Endothelial cell of umbilical vein (primary cell): ENCODE results near the gene GATA6. TPM values are rescaled to one million over a fixed set of nuclear protein-coding genes. Genes with fewer than 3 reads are reported as not detected.

Source experiments
- BruUV-seq: library from RNA; stranded (reverse); fragments of 400-500 nt; replicated peaks from 2 replicates; lab custom pipeline; 2021; lab: Mats Ljungman, UMichigan
- CTCF ChIA-PET: fragments of 300-600, 350-600 bp; sonication (Branson Sonifier 250); formaldehyde crosslinking; loops from one replicate; lab custom pipeline; 2021; ENCODE audit warnings: antibody characterized with exemption, inconsistent platforms; lab: Charles Lee
- POLR2A ChIA-PET: fragments of 300-600, 350-600 bp; sonication (Branson Sonifier 250); formaldehyde crosslinking; loops from one replicate; lab custom pipeline; 2021; ENCODE audit warnings: antibody characterized with exemption, inconsistent platforms; lab: Charles Lee
- DNase-seq: peaks from one replicate; pipeline ENCODE4 v3.0.0-alpha.2; 2011; ENCODE audit warnings: low read depth, low spot score
- FAIRE-seq: peaks from 2 replicates; lab custom pipeline; 2011; peaks lifted over from hg19 to GRCh38; lab: Jason Lieb, UNC
- H2AFZ ChIP-seq: 2 replicates; pipeline ENCODE4 v1.6.0; 2012; ENCODE audit warnings: low read depth, low read length, control low read depth, inconsistent platforms
- H3K27ac ChIP-seq: 2 replicates; pipeline ENCODE4 v1.5.1; 2011; ENCODE audit warnings: low read depth, mild to moderate bottlenecking, control low read depth, low read length, moderate library complexity; ENCODE audit not compliant: insufficient read depth
- H3K27me3 ChIP-seq, 2 experiments: 2 replicates each; pipeline versions ENCODE4 v1.6.0 to v1.6.1; 2011; ENCODE audit warnings: low read length in 2 of 2, mixed read lengths in 1 of 2; ENCODE audit not compliant: control insufficient read depth in 2 of 2, insufficient read depth in 2 of 2
- H3K36me3 ChIP-seq, 2 experiments: 2 replicates in 1 of 2; 3 replicates in 1 of 2; pipeline ENCODE4 v1.5.1; 2011; ENCODE audit warnings: low read length in 2 of 2, mild to moderate bottlenecking in 1 of 2, moderate library complexity in 1 of 2; ENCODE audit not compliant: control insufficient read depth in 2 of 2, insufficient read depth in 2 of 2; ENCODE audit errors: extremely low read depth in 1 of 2
- H3K4me1 ChIP-seq: 3 replicates; pipeline ENCODE4 v1.5.1; 2011; ENCODE audit warnings: mild to moderate bottlenecking, low read length; ENCODE audit not compliant: control insufficient read depth, insufficient read depth; ENCODE audit errors: extremely low read depth
- H3K4me2 ChIP-seq: 2 replicates; pipeline ENCODE4 v1.6.1; 2011; ENCODE audit warnings: low read length, control low read depth, mixed read lengths; ENCODE audit not compliant: insufficient read depth
- H3K4me3 ChIP-seq, 3 experiments: fragments of 200-600 bp in 1 of 3; sonication (generic), shearing (Covaris generic) in 1 of 3; replicated peaks in 1 of 3; 2 replicates each; pipeline ENCODE4 v1.5.1; 2011 to 2016; ENCODE audit warnings: control low read depth in 3 of 3, low read length in 3 of 3, mild to moderate bottlenecking in 2 of 3, inconsistent platforms in 1 of 3, low read depth in 1 of 3, moderate library complexity in 1 of 3; ENCODE audit not compliant: insufficient read depth in 1 of 3
- H3K79me2 ChIP-seq: 2 replicates; pipeline ENCODE4 v1.6.0; 2012; ENCODE audit warnings: low read length, inconsistent platforms; ENCODE audit not compliant: control insufficient read depth, insufficient read depth
- H3K9ac ChIP-seq: replicated peaks from 2 replicates; pipeline ENCODE3; 2011; ENCODE audit warnings: low read length, control low read depth; ENCODE audit not compliant: insufficient read depth; ENCODE audit errors: extremely low read depth
- H3K9me1 ChIP-seq: replicated peaks from 3 replicates; pipeline ENCODE4 v1.6.0; 2011; ENCODE audit warnings: mild to moderate bottlenecking, low read length; ENCODE audit not compliant: control insufficient read depth, insufficient read depth; ENCODE audit errors: extremely low read depth
- H3K9me3 ChIP-seq: replicated peaks from 2 replicates; pipeline ENCODE4 v1.5.1; 2012; ENCODE audit warnings: low read length, inconsistent platforms; ENCODE audit not compliant: control insufficient read depth, insufficient read depth
- H4K20me1 ChIP-seq: replicated peaks from 2 replicates; pipeline ENCODE3; 2011; ENCODE audit warnings: mild to moderate bottlenecking, low read length; ENCODE audit not compliant: control insufficient read depth, insufficient read depth; ENCODE audit errors: extremely low read depth
- CTCF ChIP-seq, 2 donors: IDR thresholded peaks; 1 replicate in 1 of 2; 2 replicates in 1 of 2; pipeline ENCODE4 v1.5.1; 2011; ENCODE audit warnings: low read length in 2 of 2, mild to moderate bottlenecking in 2 of 2, moderate library complexity in 2 of 2, control low read depth in 1 of 2, inconsistent platforms in 1 of 2, low read depth in 1 of 2; ENCODE audit not compliant: insufficient read depth in 1 of 2; ENCODE audit errors: extremely low read depth in 1 of 2
- EZH2 ChIP-seq: IDR thresholded peaks from 2 replicates; pipeline ENCODE4 v1.6.1; 2012; ENCODE audit warnings: borderline replicate concordance, low read depth, mild to moderate bottlenecking, moderate library complexity, low read length, inconsistent platforms; ENCODE audit not compliant: severe bottlenecking
- GATA2 ChIP-seq: IDR thresholded peaks from 2 replicates; pipeline ENCODE4 v1.7.0; 2011; ENCODE audit warnings: low read depth, mild to moderate bottlenecking, moderate library complexity, mixed read lengths, low read length; ENCODE audit not compliant: insufficient read length, insufficient read depth
- JUN ChIP-seq: IDR thresholded peaks from 2 replicates; pipeline ENCODE4 v1.6.1; 2011; ENCODE audit warnings: borderline replicate concordance, low read depth; ENCODE audit not compliant: insufficient read length, insufficient read depth
- POLR2AphosphoS5 ChIP-seq: IDR thresholded peaks from 2 replicates; pipeline ENCODE4 v1.6.1; 2012; ENCODE audit warnings: low read depth, mild to moderate bottlenecking, control low read depth, low read length, moderate library complexity; ENCODE audit not compliant: insufficient read depth
- dilution Hi-C: fragments of 300-500 bp; cut with MboI; formaldehyde crosslinking; loops from one replicate; pipeline ENCODE4 v1.15.0; 2019; ENCODE audit warnings: low sequenced_read_pairs; ENCODE audit not compliant: extremely low pct_ligation_motif_present
- intact Hi-C: fragments of 100-400 bp; cut with micrococcal nuclease; formaldehyde crosslinking; loops from one replicate; pipeline ENCODE4 v1.10.0; 2022
- polyA plus RNA-seq, 4 experiments: library from polyadenylated mRNA; depleted of rRNA in 3 of 4; stranded (reverse) in 3 of 4; unstranded in 1 of 4; fragments of >200 nt; gene quantifications; 2 replicates each; pipeline versions ENCODE4 v1.2.1 to v1.2.3, GENCODE V29; 2011 to 2012; ENCODE audit warnings: missing spikeins in 1 of 4
- total RNA-seq: library from RNA; stranded (reverse); gene quantifications from 2 replicates; pipeline ENCODE4 v1.2.3, GENCODE V29; 2021
- TF ChIP-seq, protein P1 (sequence below): IDR thresholded peaks from 2 replicates; pipeline ENCODE4 v1.6.1; 2011; ENCODE audit not compliant: insufficient read depth, insufficient read length

Gene GATA6
- total and polyA plus RNA-seq, 2 donors (not counting 3 experiments of a cell fraction or from before 2014, with no cell fraction given), result 4.1 to 14.6 TPM

DNA sequence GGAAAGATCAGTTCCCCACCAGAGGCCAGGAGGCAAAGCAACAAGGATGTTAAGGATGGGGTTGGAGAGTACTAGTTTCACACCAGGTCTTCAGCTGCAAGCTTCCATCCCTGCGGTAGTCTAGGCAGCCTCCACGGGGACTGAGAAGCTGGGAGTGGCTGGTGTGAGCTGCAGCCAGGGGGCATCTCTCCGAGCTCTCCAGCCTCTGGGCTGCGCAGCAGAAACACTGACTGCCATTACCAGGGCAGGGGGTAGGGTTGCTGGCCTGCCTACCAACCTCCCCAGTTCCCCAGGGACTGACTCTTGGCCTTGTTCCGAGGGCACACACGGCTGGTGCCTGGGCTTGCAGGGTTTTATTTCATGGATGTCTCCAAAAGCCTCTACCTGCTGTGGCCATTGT is 15.9 kb downstream of the GATA6 start:
- H3K36me3 ChIP-seq, result peaks cover 7 to 9% of the 10 kb centered on the region in 2 experiments
- H3K4me3 ChIP-seq, result no peak overlapping the region
- peaks cover 79% of the 10 kb centered on the region for H3K79me2 ChIP-seq
- FAIRE-seq (no peak), DNase-seq (peak; percentile 21)
- H3K27ac ChIP-seq, result no peak overlapping the region
- no peaks in the 10 kb centered on the region for H4K20me1 ChIP-seq
- POLR2A ChIA-PET, result no interaction called here
- BruUV-seq, result no TSS peak
- H3K9ac ChIP-seq, result no peak overlapping the region
- H3K27me3 ChIP-seq, result no peaks in the 10 kb centered on the region
- intact Hi-C loops (no loop called here), dilution Hi-C loops (loop anchor here (25.0 kb wide), 1 partner anchor 252 kb away; no protein-coding TSS in a partner anchor)
- CTCF ChIA-PET, result interaction anchor here (1.2 to 1.9 kb wide), 3 partner anchors 10 to 378 kb away, joined by 3 to 17 read pairs (median 5); no protein-coding TSS in a partner anchor
- no peak for TF ChIP-seq POLR2AphosphoS5
- TF ChIP-seq CTCF (IDR thresholded peaks at IDR 0.05; ENCODE audit: extremely low read depth in 1 of 2, insufficient read depth in 1 of 2, low read depth in 1 of 2, low read length in 2 of 2), result peak in 1 of 2 donors; percentile 26
- TF ChIP-seq, protein P1, sequence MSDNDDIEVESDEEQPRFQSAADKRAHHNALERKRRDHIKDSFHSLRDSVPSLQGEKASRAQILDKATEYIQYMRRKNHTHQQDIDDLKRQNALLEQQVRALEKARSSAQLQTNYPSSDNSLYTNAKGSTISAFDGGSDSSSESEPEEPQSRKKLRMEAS, result no peak
- TF ChIP-seq GATA2, result no peak
- TF ChIP-seq JUN, result no peak
- no peak for TF ChIP-seq EZH2
- H2AFZ ChIP-seq, result no peak overlapping the region
- no peak overlapping the region for H3K4me2 ChIP-seq
- peaks cover 62% of the 10 kb centered on the region for H3K4me1 ChIP-seq
- no peaks in the 10 kb centered on the region for H3K9me3 ChIP-seq
- no peaks in the 10 kb centered on the region for H3K9me1 ChIP-seq
